ENCODE results near the gene VWA2. TPM values are rescaled to one million over a fixed set of nuclear protein-coding genes. Genes with fewer than 3 reads are reported as not detected.

Gene VWA2
- total RNA-seq, 4 donors from 2014 or later, result 0.09 to 1.4 (median 0.48) TPM; not detected in 1

GRCh38 chr10:114244126-114244525 is 5.1 kb downstream of the VWA2 start:
- DNase-seq (ENCODE audit: low spot score) (no peak), ATAC-seq (ENCODE audit: low FRiP score) (no peak)
- TF ChIP-seq CTCF (IDR thresholded peaks at IDR 0.05), result no peak

- no peak for ATAC-seq (ENCODE audit: low FRiP score)
- TF ChIP-seq CTCF (IDR thresholded peaks at IDR 0.05), result no peak
- no peak for DNase-seq (ENCODE audit: low spot score)
Measured at GRCh38 chr10:114245121-114245791, 6.2 kb downstream of the VWA2 start.

- no peak for DNase-seq (ENCODE audit: low spot score)
- ATAC-seq (ENCODE audit: low FRiP score), result no peak
- TF ChIP-seq CTCF (IDR thresholded peaks at IDR 0.05), result no peak
Measured at GRCh38 chr10:114246679-114247305, 7.7 kb downstream of the VWA2 start.

- TF ChIP-seq CTCF (IDR thresholded peaks at IDR 0.05), result no peak
- ATAC-seq (ENCODE audit: low FRiP score) (no peak), DNase-seq (ENCODE audit: low spot score) (no peak)
Measured at GRCh38 chr10:114250236-114250635, 11.2 kb downstream of the VWA2 start.

GRCh38 chr10:114250716-114251115 is 11.7 kb downstream of the VWA2 start:
- no peak for TF ChIP-seq CTCF (IDR thresholded peaks at IDR 0.05)
- ATAC-seq (ENCODE audit: low FRiP score) (no peak), DNase-seq (ENCODE audit: low spot score) (no peak)

GRCh38 chr10:114252092-114252491 is 13.0 kb downstream of the VWA2 start:
- DNase-seq (ENCODE audit: low spot score) (no peak), ATAC-seq (ENCODE audit: low FRiP score) (no peak)
- TF ChIP-seq CTCF (IDR thresholded peaks at IDR 0.05), result no peak

GRCh38 chr10:114252883-114253282 is 13.8 kb downstream of the VWA2 start:
- no peak for TF ChIP-seq CTCF (IDR thresholded peaks at IDR 0.05)
- no peak for ATAC-seq (ENCODE audit: low FRiP score)
- no peak for DNase-seq (ENCODE audit: low spot score)
